ENCODE data around the gene MTIF3. TPM values are rescaled to one million over a fixed set of nuclear protein-coding genes. Genes with fewer than 3 reads are reported as not detected.
A peak's percentile ranks its signal among the peaks of the same experiment; 100 is the strongest.

Gene MTIF3
- polyA plus RNA-seq, 1 experiment: 72.5 TPM

- Histone ChIP-seq H3K4me3 (ENCODE audit: low read depth, low read length) (no peak overlapping the region), H3K27ac (ENCODE audit: low read depth, low read length) (no peak overlapping the region), H3K27me3 (ENCODE audit: control insufficient read depth, insufficient read depth, low read length) (peaks cover 43% of the 10 kb centered on the region), H3K9me3 (ENCODE audit: control insufficient read depth, insufficient read depth, low read length) (no peaks in the 10 kb centered on the region)
- ChIA-PET POLR2A (no interaction called here), CTCF (interaction anchor here (1.2 to 2.4 kb wide), 2 partner anchors 12 to 417 kb away, joined by 3 to 12 read pairs; no protein-coding TSS in a partner anchor)
- TF ChIP-seq, protein P1, sequence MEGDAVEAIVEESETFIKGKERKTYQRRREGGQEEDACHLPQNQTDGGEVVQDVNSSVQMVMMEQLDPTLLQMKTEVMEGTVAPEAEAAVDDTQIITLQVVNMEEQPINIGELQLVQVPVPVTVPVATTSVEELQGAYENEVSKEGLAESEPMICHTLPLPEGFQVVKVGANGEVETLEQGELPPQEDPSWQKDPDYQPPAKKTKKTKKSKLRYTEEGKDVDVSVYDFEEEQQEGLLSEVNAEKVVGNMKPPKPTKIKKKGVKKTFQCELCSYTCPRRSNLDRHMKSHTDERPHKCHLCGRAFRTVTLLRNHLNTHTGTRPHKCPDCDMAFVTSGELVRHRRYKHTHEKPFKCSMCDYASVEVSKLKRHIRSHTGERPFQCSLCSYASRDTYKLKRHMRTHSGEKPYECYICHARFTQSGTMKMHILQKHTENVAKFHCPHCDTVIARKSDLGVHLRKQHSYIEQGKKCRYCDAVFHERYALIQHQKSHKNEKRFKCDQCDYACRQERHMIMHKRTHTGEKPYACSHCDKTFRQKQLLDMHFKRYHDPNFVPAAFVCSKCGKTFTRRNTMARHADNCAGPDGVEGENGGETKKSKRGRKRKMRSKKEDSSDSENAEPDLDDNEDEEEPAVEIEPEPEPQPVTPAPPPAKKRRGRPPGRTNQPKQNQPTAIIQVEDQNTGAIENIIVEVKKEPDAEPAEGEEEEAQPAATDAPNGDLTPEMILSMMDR (IDR thresholded peaks at IDR 0.05; ENCODE audit: low read depth, low read length): no peak
- DNase-seq (ENCODE audit: low read depth, low spot score): no peak
Measured at GRCh38 chr13:27409013-27409412, 41.4 kb downstream of the MTIF3 start.

DNA sequence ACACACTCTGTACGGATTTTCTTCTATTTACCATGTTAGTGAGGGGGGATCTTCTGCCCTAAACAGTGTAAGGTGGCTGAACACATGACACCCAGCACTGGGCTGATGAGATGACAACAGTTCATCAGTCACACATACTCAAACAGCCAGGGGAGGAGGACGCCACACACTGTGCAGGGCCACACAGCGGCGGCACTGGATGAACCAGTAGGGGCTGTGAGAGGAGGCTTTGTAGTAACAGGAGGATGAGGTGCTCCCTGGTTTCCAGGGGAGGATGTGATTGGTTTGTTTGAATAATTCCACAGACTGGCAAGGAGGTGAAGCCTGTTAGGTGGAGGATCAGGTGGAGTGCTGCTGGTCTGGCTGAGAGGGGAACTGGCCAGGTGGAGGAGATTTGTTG lies 42.3 kb downstream of the MTIF3 start:
- POLR2A ChIA-PET: no interaction called here
- TF ChIP-seq, protein P1 (IDR thresholded peaks at IDR 0.05; ENCODE audit: low read depth, low read length): no peak
- Histone ChIP-seq H3K4me3 (ENCODE audit: low read depth, low read length) (no peak overlapping the region), H3K27ac (ENCODE audit: low read depth, low read length) (no peak overlapping the region), H3K9me3 (ENCODE audit: control insufficient read depth, insufficient read depth, low read length) (no peaks in the 10 kb centered on the region), H3K27me3 (ENCODE audit: control insufficient read depth, insufficient read depth, low read length) (peaks cover 36% of the 10 kb centered on the region)
- DNase-seq (ENCODE audit: low read depth, low spot score): no peak
- CTCF ChIA-PET: no interaction called here

GRCh38 chr13:27406178-27406939 lies 44.0 kb downstream of the MTIF3 start:
- Histone ChIP-seq H3K4me3 (ENCODE audit: low read depth, low read length) (no peak overlapping the region), H3K27ac (ENCODE audit: low read depth, low read length) (no peak overlapping the region), H3K27me3 (ENCODE audit: control insufficient read depth, insufficient read depth, low read length) (peaks cover 28% of the 10 kb centered on the region), H3K9me3 (ENCODE audit: control insufficient read depth, insufficient read depth, low read length) (no peaks in the 10 kb centered on the region)
- TF ChIP-seq, protein P1 (IDR thresholded peaks at IDR 0.05; ENCODE audit: low read depth, low read length): peak; percentile 63
- no peak for DNase-seq (ENCODE audit: low read depth, low spot score)
- ChIA-PET POLR2A (no interaction called here), CTCF (interaction anchor here (0.7 to 2.9 kb wide), 2 partner anchors 420 to 424 kb away, joined by 3 to 13 read pairs; no protein-coding TSS in a partner anchor)

- DNase-seq (ENCODE audit: low read depth, low spot score): no peak
- H3K9me3 ChIP-seq (ENCODE audit: control insufficient read depth, insufficient read depth, low read length): no peaks in the 10 kb centered on the region
- H3K27ac ChIP-seq (ENCODE audit: low read depth, low read length): no peak overlapping the region
- H3K27me3 ChIP-seq (ENCODE audit: control insufficient read depth, insufficient read depth, low read length): peaks cover 25% of the 10 kb centered on the region
- POLR2A ChIA-PET: no interaction called here
- TF ChIP-seq, protein P1 (IDR thresholded peaks at IDR 0.05; ENCODE audit: low read depth, low read length): no peak
- H3K4me3 ChIP-seq (ENCODE audit: low read depth, low read length): no peak overlapping the region
- CTCF ChIA-PET: interaction anchor here (0.7 to 2.9 kb wide), 2 partner anchors 421 to 425 kb away, joined by 3 to 13 read pairs; no protein-coding TSS in a partner anchor
Measured at GRCh38 chr13:27405546-27406134, 44.7 kb downstream of the MTIF3 start.

DNA sequence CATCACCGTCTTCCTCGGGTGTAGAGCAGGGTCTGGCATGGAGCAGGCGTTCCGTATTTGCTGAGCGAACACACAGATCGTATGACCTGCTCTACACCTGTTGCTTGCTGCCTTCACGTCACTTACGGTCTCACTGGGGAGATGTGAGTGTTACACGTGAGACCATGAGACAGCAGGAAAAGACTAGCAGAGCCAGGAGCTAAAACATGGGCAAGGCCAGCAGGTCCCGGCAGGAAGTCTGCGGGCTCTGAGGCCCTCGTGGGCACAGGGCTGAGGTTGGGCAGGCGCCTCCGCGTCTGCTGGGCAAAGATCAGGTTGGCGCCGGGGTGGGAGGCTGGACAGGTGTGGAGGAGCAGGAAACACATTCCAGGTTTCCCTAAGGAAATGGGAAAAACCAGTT lies 45.7 kb downstream of the MTIF3 start:
- Histone ChIP-seq H3K27me3 (ENCODE audit: control insufficient read depth, insufficient read depth, low read length) (peaks cover 21% of the 10 kb centered on the region), H3K4me3 (ENCODE audit: low read depth, low read length) (no peak overlapping the region), H3K27ac (ENCODE audit: low read depth, low read length) (no peak overlapping the region), H3K9me3 (ENCODE audit: control insufficient read depth, insufficient read depth, low read length) (peaks cover 3% of the 10 kb centered on the region; the same call in 1 of the 2 replicates)
- POLR2A ChIA-PET: no interaction called here
- CTCF ChIA-PET: interaction anchor here (1.8 to 2.9 kb wide), 2 partner anchors 422 kb away, joined by 9 to 13 read pairs; no protein-coding TSS in a partner anchor
- DNase-seq (ENCODE audit: low read depth, low spot score): no peak
- TF ChIP-seq, protein P1 (IDR thresholded peaks at IDR 0.05; ENCODE audit: low read depth, low read length): no peak
